Measurements from ENCODE around the gene NRCAM.

NRCAM gene

GRCh38 chr7:108368466-108368865 is 87.8 kb downstream of the NRCAM start:
- no peak for DNase-seq (ENCODE audit: insufficient read length, low spot score)
- no peak for FAIRE-seq

GRCh38 chr7:108367946-108368345 is 88.3 kb downstream of the NRCAM start:
- TF ChIP-seq SPI1 (IDR thresholded peaks at IDR 0.05; ENCODE audit: low read depth, low read length) (no peak), POU2F2 (IDR thresholded peaks at IDR 0.05; ENCODE audit: low read depth, low read length) (no peak), POLR2AphosphoS5 (IDR thresholded peaks at IDR 0.05; ENCODE audit: low read depth, low read length) (no peak), TAF1 (IDR thresholded peaks at IDR 0.05; ENCODE audit: low read depth, low read length) (no peak), PAX5 (IDR thresholded peaks at IDR 0.05; ENCODE audit: insufficient read depth, low read length, severe bottlenecking) (no peak), POLR2A (IDR thresholded peaks at IDR 0.05; ENCODE audit: low read depth, low read length) (no peak)
- no peak for FAIRE-seq
- DNase-seq (ENCODE audit: insufficient read length, low spot score): no peak

More at GRCh38 chr7:108368466-108368865, 87.8 kb downstream of the NRCAM start:
- TF ChIP-seq PAX5 (IDR thresholded peaks at IDR 0.05; ENCODE audit: insufficient read depth, low read length, severe bottlenecking): no peak
- no peak for TF ChIP-seq POU2F2 (IDR thresholded peaks at IDR 0.05; ENCODE audit: low read depth, low read length)
- no peak for TF ChIP-seq TAF1 (IDR thresholded peaks at IDR 0.05; ENCODE audit: low read depth, low read length)
- no peak for TF ChIP-seq POLR2A (IDR thresholded peaks at IDR 0.05; ENCODE audit: low read depth, low read length)
- no peak for TF ChIP-seq SPI1 (IDR thresholded peaks at IDR 0.05; ENCODE audit: low read depth, low read length)

GRCh38 chr7:108367314-108367713 is 88.9 kb downstream of the NRCAM start:
- no peak for DNase-seq (ENCODE audit: insufficient read length, low spot score)
- no peak for FAIRE-seq
- TF ChIP-seq TAF1 (IDR thresholded peaks at IDR 0.05; ENCODE audit: low read depth, low read length): no peak
- no peak for TF ChIP-seq SPI1 (IDR thresholded peaks at IDR 0.05; ENCODE audit: low read depth, low read length)

- no peak for DNase-seq (ENCODE audit: insufficient read length, low spot score)
- FAIRE-seq: no peak
- TF ChIP-seq POU2F2 (IDR thresholded peaks at IDR 0.05; ENCODE audit: low read depth, low read length) (no peak), POLR2A (IDR thresholded peaks at IDR 0.05; ENCODE audit: low read depth, low read length) (no peak), SPI1 (IDR thresholded peaks at IDR 0.05; ENCODE audit: low read depth, low read length) (no peak), TAF1 (IDR thresholded peaks at IDR 0.05; ENCODE audit: low read depth, low read length) (no peak), PAX5 (IDR thresholded peaks at IDR 0.05; ENCODE audit: insufficient read depth, low read length, severe bottlenecking) (no peak), POLR2AphosphoS5 (IDR thresholded peaks at IDR 0.05; ENCODE audit: low read depth, low read length) (no peak)
Observed at GRCh38 chr7:108363659-108364058, 92.6 kb downstream of the NRCAM start.

GRCh38 chr7:108360058-108360800 is 96.0 kb downstream of the NRCAM start:
- FAIRE-seq (no peak), DNase-seq (ENCODE audit: insufficient read length, low spot score) (no peak)

GRCh38 chr7:108358553-108358952 is 97.7 kb downstream of the NRCAM start:
- DNase-seq (ENCODE audit: insufficient read length, low spot score): no peak
- TF ChIP-seq POLR2AphosphoS5 (IDR thresholded peaks at IDR 0.05; ENCODE audit: low read depth, low read length) (no peak), POLR2A (IDR thresholded peaks at IDR 0.05; ENCODE audit: low read depth, low read length) (no peak), TAF1 (IDR thresholded peaks at IDR 0.05; ENCODE audit: low read depth, low read length) (no peak), SPI1 (IDR thresholded peaks at IDR 0.05; ENCODE audit: low read depth, low read length) (no peak), POU2F2 (IDR thresholded peaks at IDR 0.05; ENCODE audit: low read depth, low read length) (no peak), PAX5 (IDR thresholded peaks at IDR 0.05; ENCODE audit: insufficient read depth, low read length, severe bottlenecking) (no peak)
- no peak for FAIRE-seq

More at GRCh38 chr7:108360058-108360800, 96.0 kb downstream of the NRCAM start:
- TF ChIP-seq POU2F2 (IDR thresholded peaks at IDR 0.05; ENCODE audit: low read depth, low read length): no peak
- no peak for TF ChIP-seq POLR2A (IDR thresholded peaks at IDR 0.05; ENCODE audit: low read depth, low read length)

GRCh38 chr7:108351729-108352131 is 104.5 kb downstream of the NRCAM start:
- TF ChIP-seq SPI1 (IDR thresholded peaks at IDR 0.05; ENCODE audit: low read depth, low read length) (no peak), PAX5 (IDR thresholded peaks at IDR 0.05; ENCODE audit: insufficient read depth, low read length, severe bottlenecking) (no peak), TAF1 (IDR thresholded peaks at IDR 0.05; ENCODE audit: low read depth, low read length) (no peak), POLR2A (IDR thresholded peaks at IDR 0.05; ENCODE audit: low read depth, low read length) (no peak), POU2F2 (IDR thresholded peaks at IDR 0.05; ENCODE audit: low read depth, low read length) (no peak), POLR2AphosphoS5 (IDR thresholded peaks at IDR 0.05; ENCODE audit: low read depth, low read length) (no peak)
- no peak for DNase-seq (ENCODE audit: insufficient read length, low spot score)
- no peak for FAIRE-seq

GRCh38 chr7:108348913-108349312 is 107.3 kb downstream of the NRCAM start:
- FAIRE-seq: no peak
- TF ChIP-seq POLR2AphosphoS5 (IDR thresholded peaks at IDR 0.05; ENCODE audit: low read depth, low read length): no peak
- no peak for TF ChIP-seq TAF1 (IDR thresholded peaks at IDR 0.05; ENCODE audit: low read depth, low read length)
- no peak for TF ChIP-seq SPI1 (IDR thresholded peaks at IDR 0.05; ENCODE audit: low read depth, low read length)
- no peak for TF ChIP-seq PAX5 (IDR thresholded peaks at IDR 0.05; ENCODE audit: insufficient read depth, low read length, severe bottlenecking)
- TF ChIP-seq POLR2A (IDR thresholded peaks at IDR 0.05; ENCODE audit: low read depth, low read length): no peak
- DNase-seq (ENCODE audit: insufficient read length, low spot score): no peak

- no peak for TF ChIP-seq TAF1 (IDR thresholded peaks at IDR 0.05; ENCODE audit: low read depth, low read length)
- TF ChIP-seq PAX5 (IDR thresholded peaks at IDR 0.05; ENCODE audit: insufficient read depth, low read length, severe bottlenecking): no peak
- TF ChIP-seq POLR2AphosphoS5 (IDR thresholded peaks at IDR 0.05; ENCODE audit: low read depth, low read length): no peak
- no peak for TF ChIP-seq POLR2A (IDR thresholded peaks at IDR 0.05; ENCODE audit: low read depth, low read length)
- TF ChIP-seq POU2F2 (IDR thresholded peaks at IDR 0.05; ENCODE audit: low read depth, low read length): no peak
- TF ChIP-seq SPI1 (IDR thresholded peaks at IDR 0.05; ENCODE audit: low read depth, low read length): no peak
- no peak for DNase-seq (ENCODE audit: insufficient read length, low spot score)
- no peak for FAIRE-seq
Observed at GRCh38 chr7:108347616-108348015, 108.6 kb downstream of the NRCAM start.

- FAIRE-seq: no peak
- no peak for DNase-seq (ENCODE audit: insufficient read length, low spot score)
- no peak for TF ChIP-seq POLR2A (IDR thresholded peaks at IDR 0.05; ENCODE audit: low read depth, low read length)
- TF ChIP-seq PAX5 (IDR thresholded peaks at IDR 0.05; ENCODE audit: insufficient read depth, low read length, severe bottlenecking): no peak
- no peak for TF ChIP-seq TAF1 (IDR thresholded peaks at IDR 0.05; ENCODE audit: low read depth, low read length)
- no peak for TF ChIP-seq POU2F2 (IDR thresholded peaks at IDR 0.05; ENCODE audit: low read depth, low read length)
- no peak for TF ChIP-seq SPI1 (IDR thresholded peaks at IDR 0.05; ENCODE audit: low read depth, low read length)
- TF ChIP-seq POLR2AphosphoS5 (IDR thresholded peaks at IDR 0.05; ENCODE audit: low read depth, low read length): no peak
Observed at GRCh38 chr7:108345710-108346336, 110.4 kb downstream of the NRCAM start.

All from GM12891 (cell line).